GM12891 (cell line): ENCODE measurements around the gene RALGDS.

Experiments used
- DNase-seq: peaks from one replicate; pipeline ENCODE4 v3.0.0; 2011; ENCODE audit warnings: low spot score; ENCODE audit not compliant: insufficient read length
- FAIRE-seq: peaks from 2 replicates; lab custom pipeline; 2011; peaks lifted over from hg19 to GRCh38; lab: Jason Lieb, UNC
- PAX5 ChIP-seq: IDR thresholded peaks from 2 replicates; pipeline ENCODE4 v1.6.1; 2011; ENCODE audit warnings: low read length, moderate library complexity, mild to moderate bottlenecking; ENCODE audit not compliant: insufficient read depth, severe bottlenecking
- POLR2A ChIP-seq: IDR thresholded peaks from 2 replicates; pipeline ENCODE4 v1.6.1; 2011; ENCODE audit warnings: low read depth, low read length, control low read depth
- POLR2AphosphoS5 ChIP-seq: IDR thresholded peaks from 2 replicates; pipeline ENCODE4 v1.6.1; 2011; ENCODE audit warnings: low read depth, low read length, control low read depth
- POU2F2 ChIP-seq: IDR thresholded peaks from 2 replicates; pipeline ENCODE4 v1.6.1; 2011; ENCODE audit warnings: low read depth, mild to moderate bottlenecking, control low read depth, low read length, moderate library complexity
- SPI1 ChIP-seq: IDR thresholded peaks from 2 replicates; pipeline ENCODE4 v1.6.1; 2011; ENCODE audit warnings: low read depth, low read length, control low read depth
- TAF1 ChIP-seq: IDR thresholded peaks from 2 replicates; pipeline ENCODE4 v1.6.1; 2011; ENCODE audit warnings: low read depth, low read length, control low read depth

Gene RALGDS

GRCh38 chr9:133163504-133164172, 42.6 kb upstream of the RALGDS start, which contains the start of gene GBGT1:
TSS of gene GBGT1 (minus strand) at chr9:133163914. CDS start at chr9:133162412, 1,502 bp downstream.
- DNase-seq (no peak), FAIRE-seq (peak; percentile 40)

DNA sequence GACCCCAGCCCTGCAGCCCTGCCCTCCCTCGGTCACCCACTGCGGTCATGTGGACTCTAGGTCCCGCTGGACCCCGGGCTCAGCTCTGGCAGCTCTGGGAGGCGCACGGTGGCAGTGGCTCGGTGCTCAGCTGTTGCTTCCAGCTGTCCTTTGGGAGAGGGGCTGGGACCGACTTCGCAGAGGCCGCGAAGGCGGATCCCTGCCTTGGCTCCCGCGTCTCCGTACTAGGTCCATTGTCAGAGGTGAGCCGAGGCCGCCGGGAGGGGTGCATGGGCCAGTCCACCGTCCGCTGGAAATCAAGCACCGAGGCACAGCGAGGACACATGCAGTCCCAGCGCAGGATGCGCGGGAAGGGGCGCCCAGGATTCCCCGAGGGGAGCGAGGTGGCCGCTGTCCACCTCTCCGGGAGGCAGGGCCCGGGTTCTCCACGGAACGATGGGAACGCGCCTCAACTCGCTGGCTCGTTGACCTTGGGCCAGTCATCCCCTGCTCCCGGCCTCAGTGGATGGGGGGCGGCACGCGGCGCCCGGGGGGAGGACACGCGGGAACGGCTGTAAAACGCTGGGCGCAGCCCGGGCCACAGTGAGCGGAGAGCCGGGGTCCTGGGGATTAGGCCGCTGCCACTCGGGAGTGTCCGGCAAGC, 41.9 kb upstream of the RALGDS start:
- TF ChIP-seq PAX5 (no peak), POU2F2 (no peak), POLR2AphosphoS5 (no peak), SPI1 (no peak), POLR2A (no peak), TAF1 (no peak)
- DNase-seq: no peak
- FAIRE-seq: no peak

More at GRCh38 chr9:133163504-133164172, 42.6 kb upstream of the RALGDS start, which contains the start of gene GBGT1:
- peak; percentile 40; the same call in 1 of the 2 replicates for TF ChIP-seq SPI1
- no peak for TF ChIP-seq POLR2AphosphoS5

GRCh38 chr9:133161547-133161950, 40.5 kb upstream of the RALGDS start:
- DNase-seq (no peak), FAIRE-seq (no peak)
- TF ChIP-seq POU2F2 (no peak), POLR2A (no peak), PAX5 (no peak)

- TF ChIP-seq POLR2AphosphoS5 (no peak), TAF1 (no peak), PAX5 (no peak), POU2F2 (no peak), POLR2A (no peak), SPI1 (no peak)
- DNase-seq (peak; percentile 75), FAIRE-seq (peak; percentile 91)
Observed at GRCh38 chr9:133160742-133161546, 39.9 kb upstream of the RALGDS start.

GRCh38 chr9:133158695-133159094, 37.7 kb upstream of the RALGDS start:
- no peak for DNase-seq
- no peak for FAIRE-seq
- TF ChIP-seq POLR2AphosphoS5 (no peak), POLR2A (no peak), PAX5 (no peak), POU2F2 (no peak), TAF1 (no peak), SPI1 (no peak)

DNA sequence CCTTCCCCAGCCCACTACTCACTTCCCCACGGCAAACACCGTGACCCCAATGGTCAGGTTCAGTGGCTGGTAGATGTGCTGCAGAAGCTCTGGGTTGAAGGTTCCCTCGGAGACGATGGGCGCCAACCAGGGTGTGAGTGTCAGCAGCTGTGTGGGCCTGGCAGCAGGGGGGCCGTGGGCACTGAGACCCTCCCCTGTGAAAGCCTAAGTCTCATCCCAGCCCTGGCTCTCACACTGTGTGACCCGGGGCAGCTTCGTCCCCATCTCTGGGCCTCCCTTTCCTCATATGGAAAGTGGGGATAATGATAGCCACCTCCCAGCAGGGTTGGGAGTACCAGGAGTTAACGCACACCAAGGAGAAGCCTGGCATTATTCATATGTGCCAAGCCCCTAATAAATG, 34.1 kb upstream of the RALGDS start:
- no peak for DNase-seq
- TF ChIP-seq TAF1 (no peak), PAX5 (no peak), POU2F2 (no peak), POLR2A (no peak), POLR2AphosphoS5 (no peak), SPI1 (no peak)
- no peak for FAIRE-seq

DNA sequence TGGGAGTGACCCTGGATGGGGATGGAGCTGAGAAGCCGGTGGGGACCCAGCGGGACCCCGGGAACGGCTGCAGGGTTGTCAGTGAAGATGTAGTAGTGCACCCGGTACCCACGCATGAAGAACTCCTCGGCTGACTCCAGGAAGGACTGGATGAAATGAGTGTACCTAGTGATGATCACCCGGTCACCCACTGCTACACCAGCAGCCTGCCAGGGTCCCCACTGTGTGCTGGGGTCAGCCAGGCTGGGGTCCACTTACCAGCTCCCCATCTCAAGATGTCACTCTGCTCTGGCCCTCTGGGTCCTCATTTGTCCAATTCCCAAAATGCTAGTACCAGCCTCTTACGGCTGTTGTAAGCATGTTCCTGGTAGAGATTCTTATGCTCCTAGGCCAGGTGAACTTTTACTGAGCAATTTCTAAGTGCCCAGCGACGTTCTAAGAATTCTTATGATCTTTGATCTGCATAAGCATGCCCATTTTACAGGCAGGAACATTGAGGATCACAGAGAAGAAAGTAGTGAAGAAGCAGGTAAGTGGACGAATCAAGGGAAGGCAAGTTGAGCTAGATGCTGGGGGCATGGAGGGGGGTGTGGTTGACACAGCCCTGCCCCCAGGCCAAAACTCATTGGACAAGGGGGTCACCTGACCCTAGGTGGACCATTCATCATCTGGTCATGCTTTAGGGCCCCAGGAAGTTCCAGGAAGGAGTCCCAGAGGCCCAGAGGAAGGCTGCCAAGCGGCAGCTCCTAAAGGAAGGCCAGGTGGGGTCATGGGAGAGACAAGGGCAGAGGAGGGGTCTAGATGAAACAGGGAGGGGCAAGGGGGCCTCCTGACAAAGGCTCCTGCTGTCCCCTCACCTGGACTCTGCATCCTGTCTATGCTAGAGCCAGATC, 33.3 kb upstream of the RALGDS start:
- DNase-seq (no peak), FAIRE-seq (no peak)
- TF ChIP-seq PAX5 (no peak), TAF1 (no peak), SPI1 (no peak), POLR2AphosphoS5 (no peak), POU2F2 (no peak), POLR2A (no peak)

GRCh38 chr9:133153227-133154096, 32.4 kb upstream of the RALGDS start:
- FAIRE-seq (no peak), DNase-seq (no peak)
- no peak for TF ChIP-seq POLR2A
- no peak for TF ChIP-seq POLR2AphosphoS5
- TF ChIP-seq SPI1: no peak
- TF ChIP-seq PAX5: no peak
- no peak for TF ChIP-seq POU2F2
- TF ChIP-seq TAF1: no peak
